ENCODE measurements around the gene PSMG2.

PSMG2 gene, protein sequence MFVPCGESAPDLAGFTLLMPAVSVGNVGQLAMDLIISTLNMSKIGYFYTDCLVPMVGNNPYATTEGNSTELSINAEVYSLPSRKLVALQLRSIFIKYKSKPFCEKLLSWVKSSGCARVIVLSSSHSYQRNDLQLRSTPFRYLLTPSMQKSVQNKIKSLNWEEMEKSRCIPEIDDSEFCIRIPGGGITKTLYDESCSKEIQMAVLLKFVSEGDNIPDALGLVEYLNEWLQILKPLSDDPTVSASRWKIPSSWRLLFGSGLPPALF

DNA sequence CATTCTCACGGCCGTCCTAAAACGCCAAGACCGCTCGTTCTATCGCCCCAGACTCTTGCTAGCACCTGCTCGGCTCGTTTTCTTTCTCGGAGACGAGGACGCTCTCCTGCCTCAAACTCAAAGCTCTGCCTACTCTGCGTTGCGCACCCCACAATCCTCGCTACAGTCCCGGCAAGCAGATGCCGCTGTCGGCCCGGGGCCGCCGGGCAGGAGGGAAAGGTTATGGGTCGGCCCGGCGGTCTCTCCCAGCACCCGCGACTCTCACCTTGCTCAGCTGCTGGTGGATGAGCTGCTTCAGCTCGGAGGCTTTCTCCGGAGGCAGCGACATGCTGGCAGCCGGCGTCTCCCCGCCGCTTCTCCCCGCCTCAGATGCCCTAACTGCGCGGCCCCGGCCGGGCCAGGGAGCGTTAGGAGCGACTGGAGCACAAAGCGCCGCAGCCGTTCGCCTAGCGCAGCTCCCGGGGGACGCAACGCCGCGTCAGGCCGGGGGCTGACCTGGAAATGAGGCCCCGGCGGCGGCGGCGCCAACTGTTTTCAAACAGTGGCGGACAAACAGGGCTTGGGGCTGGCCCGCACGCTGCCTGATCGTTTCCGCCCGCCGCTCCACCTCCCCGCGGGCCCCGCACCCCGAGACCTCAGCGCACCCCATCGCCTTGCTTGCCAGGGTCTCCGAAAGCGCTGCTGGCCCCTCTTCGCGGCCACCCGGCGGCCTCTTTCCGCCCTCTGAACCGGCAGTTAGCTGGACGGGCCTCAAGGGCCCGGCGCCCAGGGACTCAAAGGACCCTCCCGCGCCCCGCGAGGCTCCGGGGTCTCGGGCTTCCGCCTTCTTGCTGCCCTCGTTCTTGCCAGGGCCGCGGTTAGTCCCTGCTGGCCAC is at the start of gene PSMG2, which contains the start of gene CEP76:
PSMG2 (plus strand) TSS at position 822 of the 875 bp plus-strand sequence. CDS start 66 bp downstream, outside the sequence.
CEP76 (minus strand) TSS at position 503 of the 875 bp plus-strand sequence; CDS start at position 328, 175 bp downstream.
- DNase-seq (ENCODE audit: low read depth) = peak; percentile 79

DNA sequence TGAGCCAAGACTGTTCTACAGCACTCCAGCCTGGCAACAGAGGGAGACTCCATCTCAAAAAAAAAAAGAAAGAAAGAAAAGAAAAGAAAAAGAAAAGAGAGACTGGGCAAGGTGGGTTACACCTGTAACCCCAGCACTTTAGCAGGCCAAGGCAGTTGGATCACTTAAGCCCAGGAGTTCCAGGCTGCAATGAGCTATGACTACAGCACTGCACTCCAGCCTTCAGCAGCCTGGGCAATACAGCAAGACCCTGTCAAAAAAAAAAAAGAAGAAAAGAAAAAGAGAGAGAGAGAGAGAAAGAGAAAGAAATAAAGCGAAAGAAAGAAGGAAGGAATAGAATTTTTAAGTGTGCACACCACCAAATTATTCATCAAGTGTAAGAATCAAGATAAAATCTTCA is 47.9 kb upstream of the PSMG2 start:
- no peak for DNase-seq (ENCODE audit: low read depth)

DNA sequence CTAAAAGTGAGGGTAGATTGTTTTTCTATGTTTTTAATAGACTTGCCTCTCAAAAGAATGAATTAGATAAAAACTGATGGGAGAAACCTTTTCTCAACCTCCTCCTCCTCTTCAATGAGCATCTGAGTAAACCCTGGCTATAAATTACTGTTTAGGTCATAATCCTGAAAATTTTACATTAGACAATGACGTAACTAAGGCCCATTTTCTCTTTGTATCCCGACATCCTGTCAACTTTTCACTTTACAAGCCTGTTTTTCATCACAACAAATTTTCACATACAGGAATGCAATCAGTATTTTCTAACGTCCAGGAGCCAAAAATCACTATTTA is 46.3 kb upstream of the PSMG2 start:
- no peak for DNase-seq (ENCODE audit: low read depth)

DNA sequence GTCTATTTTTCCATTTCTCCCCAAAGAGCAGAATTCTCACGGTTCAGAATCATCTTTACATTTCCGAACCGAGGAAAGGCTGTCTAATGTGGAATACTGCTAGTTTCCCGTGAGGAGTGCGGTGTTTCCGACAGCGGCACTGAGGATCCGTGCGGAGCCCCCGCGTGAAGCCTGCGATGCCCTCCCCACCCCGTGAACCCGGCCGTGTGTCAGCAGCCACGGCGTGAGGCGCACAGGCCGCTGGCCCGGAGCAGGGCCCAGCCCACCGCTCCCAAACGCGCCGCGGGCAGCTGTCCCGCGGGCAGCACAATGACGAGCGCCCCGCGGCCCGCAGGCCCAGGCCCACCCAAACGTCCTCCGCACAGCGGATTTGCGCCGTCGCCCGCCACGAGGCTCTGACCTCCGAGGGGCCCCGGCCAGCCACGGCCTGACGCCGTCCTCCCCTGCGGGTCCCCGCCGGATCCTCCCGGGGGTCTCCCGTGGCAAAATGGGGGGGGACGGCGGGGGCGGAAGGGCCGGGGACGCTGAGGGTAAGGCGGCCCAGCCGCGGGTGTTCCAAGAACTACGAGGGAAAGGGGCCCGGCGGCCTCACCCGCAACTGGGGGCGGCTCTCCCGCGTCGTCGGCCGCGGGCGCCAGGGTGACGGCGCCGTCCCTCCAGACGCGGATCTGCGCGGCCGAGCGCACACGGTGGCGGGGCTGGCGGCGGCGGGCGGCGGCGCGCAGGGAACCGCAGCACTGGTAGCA is 45.7 kb upstream of the PSMG2 start:
- peak; percentile 24 for DNase-seq (ENCODE audit: low read depth)

DNA sequence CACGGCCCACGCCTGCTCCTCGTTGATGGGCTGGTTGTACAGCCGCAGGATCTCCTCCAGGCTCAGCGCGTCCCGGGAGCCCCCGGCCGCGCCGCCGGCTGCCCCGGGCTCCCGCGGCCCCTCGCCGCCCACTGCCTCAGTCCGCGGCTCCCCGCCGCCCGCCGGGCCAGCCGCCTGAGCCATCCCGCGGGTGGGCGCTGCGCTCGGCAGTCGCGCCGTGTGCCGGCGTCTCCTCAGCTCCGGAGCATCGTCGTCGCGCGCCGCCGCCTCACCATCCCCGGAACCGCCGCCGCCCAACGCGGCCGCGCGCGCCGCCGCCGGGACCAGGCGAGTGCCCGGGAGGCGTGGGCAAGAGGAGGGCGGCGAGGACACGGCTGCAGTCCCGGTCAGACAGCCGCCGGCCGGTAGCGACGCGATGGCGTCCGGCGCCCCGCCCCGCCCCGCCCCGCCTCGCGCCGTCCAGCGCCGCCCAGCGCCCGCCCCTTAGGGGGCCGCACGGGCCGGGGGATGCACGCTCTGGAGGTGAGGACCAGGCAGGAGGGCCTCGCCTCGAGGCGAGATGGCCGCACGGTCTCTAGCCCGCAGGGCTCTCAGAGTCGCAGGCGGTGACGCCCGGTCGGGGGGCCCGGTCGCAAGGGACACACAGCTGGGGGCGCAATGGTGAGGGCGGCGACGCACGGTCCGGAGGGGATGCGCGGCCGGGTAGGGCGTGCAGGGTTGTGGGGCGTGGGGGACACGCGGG is 45.0 kb upstream of the PSMG2 start, which contains the start of gene SPIRE1:
SPIRE1 (minus strand) TSS at position 424 of the 742 bp plus-strand sequence; CDS start at position 183, 241 bp downstream.
- peak; percentile 48 for DNase-seq (ENCODE audit: low read depth)

DNA sequence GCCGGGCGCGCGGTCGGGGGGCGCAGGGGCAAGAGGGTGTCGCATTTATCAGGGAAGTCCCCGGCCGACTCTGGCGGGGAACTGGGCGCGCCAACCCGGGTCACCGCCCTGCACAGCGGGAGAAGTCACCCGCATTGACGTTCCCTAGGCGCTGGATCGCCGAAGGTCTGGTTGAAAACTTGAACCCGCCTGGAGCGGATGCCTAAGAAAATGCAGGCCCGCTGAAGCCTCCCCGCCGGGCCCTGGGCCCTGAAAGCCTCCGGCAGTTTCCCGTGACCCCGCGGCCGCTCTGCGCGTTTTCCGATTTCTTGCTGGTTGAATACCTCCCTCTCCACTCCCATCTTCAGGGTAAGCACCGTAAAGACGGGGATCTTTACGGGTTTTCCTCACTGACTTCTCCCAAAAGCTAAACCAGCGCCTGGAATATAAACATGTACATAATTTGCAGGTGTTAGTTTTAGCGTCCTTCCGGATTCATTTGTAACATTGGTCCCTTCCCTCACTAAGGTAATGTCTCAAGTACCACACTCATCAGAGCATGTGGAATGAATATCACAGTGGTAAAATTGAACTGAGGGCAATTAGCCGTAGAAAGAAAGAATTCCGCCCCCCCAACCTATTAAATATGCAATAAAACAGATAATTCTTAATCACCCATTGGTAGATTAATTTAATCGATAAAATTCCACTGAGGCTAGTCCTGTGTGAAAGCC is 44.3 kb upstream of the PSMG2 start:
- no peak for DNase-seq (ENCODE audit: low read depth)

DNA sequence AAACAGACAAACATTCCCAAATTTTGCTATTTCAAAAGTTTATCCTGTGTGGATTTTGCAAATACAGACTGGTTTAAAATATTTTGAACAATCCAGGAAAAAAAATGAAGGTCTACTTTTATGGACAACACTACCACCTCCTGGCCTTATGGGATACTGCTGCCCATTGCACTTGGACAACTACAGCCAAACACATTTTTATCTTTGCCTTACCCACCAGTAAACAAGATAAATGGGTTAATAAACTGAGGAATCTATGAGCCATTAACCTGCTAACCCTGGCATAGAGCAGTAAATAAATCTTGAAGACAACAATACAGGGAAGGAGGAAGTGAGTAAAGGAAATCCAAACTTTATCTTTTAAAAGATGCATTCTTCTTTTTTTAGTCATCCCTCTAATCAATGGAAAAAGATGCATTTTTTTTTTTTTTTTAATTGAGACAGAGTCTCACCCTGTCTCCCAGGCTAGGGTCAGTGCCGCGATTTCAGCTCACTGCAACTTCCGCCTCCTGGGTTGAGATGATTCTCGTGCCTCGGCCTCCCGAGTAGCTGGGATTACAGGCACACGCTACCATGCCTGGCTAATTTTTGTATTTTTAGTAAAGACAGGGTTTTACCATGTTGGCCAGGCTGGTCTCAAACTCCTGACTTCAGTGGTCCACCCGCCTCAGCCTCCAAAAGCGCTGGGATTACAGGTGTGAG is 42.8 kb upstream of the PSMG2 start:
- DNase-seq (ENCODE audit: low read depth) = peak; percentile 53

DNA sequence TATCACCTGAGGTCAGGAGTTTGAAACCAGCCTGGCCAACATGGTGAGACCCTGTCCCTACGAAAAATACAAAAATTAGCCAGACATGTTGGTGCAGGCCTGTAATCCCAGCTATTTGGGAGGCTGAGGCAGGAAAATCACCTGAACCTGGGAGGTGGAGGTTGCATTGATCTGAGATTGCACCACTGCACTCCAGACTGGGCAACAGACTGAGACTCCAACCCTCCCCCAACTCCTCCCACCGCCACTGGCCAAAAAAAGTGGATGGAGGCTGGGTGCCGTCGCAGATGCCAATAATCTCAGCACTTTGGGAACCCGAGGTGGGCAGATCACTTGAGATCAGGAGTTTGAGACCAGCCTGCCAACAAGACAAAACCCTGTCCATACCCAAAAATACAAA is 34.8 kb upstream of the PSMG2 start:
- no peak for DNase-seq (ENCODE audit: low read depth)

DNA sequence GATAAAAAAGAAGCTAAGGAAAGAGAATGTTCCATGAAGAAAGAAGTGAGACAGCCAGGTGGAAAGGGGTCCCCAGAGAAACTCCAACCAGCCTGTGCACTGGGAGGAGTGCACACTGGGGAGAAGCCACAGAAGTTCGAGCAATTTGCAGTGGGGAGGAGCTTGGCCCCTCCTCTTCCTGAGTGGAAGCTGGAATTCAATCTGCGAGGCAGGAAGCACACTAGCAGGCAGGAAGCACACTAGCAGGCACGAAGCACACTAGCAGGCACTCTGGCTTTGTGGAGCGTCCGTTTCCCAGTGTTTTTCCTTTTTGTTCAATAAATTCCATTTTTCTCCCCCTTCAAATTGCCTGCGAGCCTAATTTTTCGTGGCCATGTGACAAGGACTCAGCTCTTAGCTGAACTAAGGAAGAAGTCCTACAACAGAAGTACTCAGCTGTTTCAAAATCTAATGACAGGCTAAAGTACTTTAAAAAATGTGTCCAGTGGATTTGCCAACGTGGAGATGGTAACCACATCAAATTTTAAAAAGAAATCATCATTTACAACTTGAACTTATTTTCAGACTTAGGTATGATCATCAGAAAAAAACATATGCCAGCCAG is 23.6 kb upstream of the PSMG2 start:
- no peak for DNase-seq (ENCODE audit: low read depth)

DNA sequence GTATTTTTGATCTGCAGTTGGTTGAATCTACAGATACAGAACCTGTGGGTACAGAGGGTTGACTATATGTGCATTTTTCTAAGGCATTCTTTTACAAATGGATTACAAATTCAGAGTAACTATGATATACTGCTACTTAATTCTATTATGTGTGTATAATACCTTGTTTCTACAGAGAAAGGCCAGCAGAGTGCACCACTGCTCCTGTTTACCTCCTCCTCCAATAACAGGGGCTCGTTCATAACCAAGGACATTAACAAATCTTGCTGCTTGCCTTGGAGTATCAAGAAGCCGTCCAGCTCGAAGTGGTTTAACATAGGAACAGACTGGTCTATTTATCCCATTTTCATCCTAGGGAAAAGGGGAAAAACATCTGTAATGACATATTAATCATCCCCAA is 16.7 kb upstream of the PSMG2 start:
- DNase-seq (ENCODE audit: low read depth) = no peak

DNA sequence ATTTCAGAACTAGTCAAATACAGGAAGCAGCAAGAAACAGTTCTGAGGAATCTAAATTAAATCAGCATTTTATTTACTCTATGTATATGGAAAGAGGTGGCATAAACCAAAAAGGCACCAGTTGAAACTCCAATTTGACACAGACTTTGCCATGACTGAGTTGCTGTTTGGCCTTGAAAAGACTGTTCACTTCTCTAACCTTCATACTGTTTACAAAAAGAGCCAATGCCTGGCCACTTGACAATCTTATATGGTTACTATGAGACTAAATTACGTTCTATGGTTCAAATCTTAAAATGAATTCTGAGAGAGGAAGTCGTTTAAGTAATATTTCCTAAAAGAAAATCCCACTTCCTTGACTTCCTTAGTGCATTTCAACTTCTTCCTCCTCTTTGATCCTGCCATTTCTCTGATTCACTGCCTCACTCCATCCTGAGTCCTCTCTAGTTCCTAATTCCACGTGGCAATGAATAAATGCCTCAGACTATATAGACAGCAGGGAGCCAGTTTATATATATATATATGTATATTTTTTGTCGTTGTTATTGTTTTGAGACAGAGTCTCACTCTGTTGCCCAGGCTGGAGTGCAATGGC is 13.5 kb upstream of the PSMG2 start:
- DNase-seq (ENCODE audit: low read depth) = no peak

DNA sequence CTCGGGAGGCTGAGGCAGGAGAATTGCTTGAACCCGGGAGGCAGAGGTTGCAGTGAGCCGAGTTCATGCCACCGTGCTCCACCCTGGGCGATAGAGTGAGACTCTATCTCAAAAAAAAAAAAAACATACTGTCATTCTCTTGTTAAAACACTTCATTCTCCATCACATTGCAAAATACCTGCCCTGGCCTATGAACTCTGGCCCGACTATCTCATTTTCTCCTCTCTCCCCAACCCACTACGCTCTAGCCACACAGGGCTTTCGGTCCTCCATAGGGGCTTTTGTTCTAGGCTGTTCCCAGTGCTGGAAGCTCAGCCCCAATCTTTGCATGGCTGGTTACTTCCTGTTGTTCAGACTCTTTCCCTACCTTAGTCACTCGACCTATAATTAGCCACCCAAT is 10.6 kb upstream of the PSMG2 start:
- no peak for DNase-seq (ENCODE audit: low read depth)

DNA sequence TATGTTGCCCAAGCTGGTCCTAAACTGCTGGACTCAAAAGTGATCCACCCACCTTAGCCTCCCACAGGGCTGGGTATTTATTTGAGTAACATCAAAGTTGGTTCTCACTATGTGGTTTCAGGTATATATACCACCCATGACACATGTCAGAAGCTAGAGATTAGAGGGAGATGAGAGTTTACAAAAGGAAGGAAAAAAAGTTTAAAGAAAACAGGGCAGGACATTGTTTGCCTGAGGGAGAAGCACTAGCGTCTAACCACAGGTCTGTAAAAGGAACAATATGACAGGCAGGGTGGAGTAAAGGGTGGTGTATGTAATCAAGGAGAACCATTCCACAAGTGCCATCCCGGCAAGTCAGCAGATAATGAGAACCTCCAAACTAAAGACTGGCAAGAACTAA is 8.8 kb upstream of the PSMG2 start:
- DNase-seq (ENCODE audit: low read depth) = no peak

DNA sequence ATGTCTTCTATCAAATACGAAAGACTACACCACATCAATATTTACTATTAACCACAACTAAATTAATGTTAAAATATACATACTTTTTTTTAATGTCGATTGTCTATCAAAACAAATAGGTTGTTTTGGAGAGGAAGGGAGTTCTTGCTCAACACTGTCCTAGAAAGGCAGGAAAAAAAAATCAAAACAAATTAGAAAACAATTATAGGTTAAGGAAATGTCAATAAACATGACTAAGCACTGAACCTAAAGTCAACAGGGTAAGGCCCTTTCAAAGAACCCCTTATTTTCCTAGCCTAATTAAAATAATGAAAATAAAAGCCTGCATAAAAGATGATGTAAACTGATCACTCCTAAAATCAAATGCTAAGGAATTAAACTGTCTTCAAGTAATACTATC is 3.1 kb upstream of the PSMG2 start:
- DNase-seq (ENCODE audit: low read depth) = no peak

DNA sequence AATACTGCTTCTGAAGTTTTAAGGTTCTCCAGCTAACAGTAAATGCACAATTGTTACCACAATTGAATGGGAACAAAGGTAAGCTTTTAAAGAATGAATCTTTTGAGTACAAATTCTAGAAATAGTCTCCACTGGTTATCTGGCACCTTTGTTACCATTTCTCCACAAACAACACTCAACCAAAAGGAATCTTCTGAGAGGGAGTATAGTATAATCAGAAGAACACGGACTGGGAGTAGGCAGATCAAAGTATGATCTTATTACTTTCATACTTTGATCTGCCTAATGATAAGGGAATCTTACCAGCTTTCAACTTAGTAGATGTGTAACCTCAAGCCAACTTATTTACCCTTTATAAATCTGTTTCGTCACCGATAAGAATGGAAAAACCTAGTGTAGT is 1.7 kb upstream of the PSMG2 start:
- DNase-seq (ENCODE audit: low read depth) = no peak

DNA sequence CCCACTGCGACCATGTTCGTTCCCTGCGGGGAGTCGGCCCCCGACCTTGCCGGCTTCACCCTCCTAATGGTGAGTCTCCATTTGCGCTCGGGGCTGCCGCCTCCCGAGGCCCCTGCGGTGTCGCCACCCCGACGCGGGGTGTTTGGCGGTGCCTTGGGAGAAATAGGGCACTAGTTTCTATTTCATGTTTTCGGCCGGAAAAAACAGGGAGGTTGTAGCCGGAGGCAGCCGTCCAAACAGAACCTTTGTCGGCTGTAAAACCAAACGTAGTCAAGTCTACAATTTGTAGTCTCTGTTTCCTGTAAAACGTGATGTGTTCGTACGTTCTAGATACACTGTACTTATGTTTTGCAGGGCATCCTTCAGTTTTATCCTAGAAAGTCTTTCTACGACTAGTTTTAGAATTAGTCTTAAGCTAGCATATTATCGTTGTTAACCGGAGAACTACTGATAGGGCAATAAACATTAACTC is 290 bp downstream of the PSMG2 start:
- no peak for DNase-seq (ENCODE audit: low read depth)

DNA sequence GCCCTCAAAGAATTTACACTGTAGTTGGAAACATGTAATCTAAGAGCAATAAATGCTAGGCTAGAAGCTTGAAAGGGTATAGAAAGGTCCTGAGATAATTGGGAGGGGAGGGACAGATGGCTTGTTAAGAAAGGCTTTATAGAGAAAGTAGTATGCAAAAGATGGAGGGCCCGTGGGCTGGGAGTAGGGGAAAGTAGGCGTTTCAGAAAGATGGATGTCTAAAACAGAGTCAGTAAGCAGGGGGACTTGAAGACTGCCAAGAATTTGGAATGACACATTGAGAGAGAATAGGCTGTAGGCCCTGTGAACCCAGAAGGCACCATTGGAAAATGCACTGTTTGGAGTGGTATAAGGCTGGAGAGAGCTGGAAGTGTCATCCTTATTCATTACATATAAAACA is 822 bp downstream of the PSMG2 start:
- no peak for DNase-seq (ENCODE audit: low read depth)

DNA sequence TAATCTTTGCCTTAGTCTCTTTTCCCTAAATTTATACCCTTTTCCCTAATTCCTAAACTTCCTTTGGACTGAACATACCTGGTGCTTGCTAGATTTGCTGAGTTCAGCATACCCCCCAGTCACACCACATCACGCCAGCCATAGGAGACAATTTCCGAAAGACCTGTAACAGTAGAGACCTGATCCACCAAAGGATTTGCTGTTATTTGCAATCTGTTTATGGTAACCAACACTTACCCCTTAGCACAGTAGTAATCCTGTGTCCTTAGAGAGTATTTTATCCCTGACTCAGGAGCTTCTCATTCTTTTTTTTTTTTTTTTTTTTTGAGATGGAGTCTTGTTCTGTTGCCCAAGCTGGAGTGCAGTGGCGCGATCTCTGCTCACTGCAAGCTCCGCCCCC is 8.6 kb downstream of the PSMG2 start:
- DNase-seq (ENCODE audit: low read depth) = no peak

DNA sequence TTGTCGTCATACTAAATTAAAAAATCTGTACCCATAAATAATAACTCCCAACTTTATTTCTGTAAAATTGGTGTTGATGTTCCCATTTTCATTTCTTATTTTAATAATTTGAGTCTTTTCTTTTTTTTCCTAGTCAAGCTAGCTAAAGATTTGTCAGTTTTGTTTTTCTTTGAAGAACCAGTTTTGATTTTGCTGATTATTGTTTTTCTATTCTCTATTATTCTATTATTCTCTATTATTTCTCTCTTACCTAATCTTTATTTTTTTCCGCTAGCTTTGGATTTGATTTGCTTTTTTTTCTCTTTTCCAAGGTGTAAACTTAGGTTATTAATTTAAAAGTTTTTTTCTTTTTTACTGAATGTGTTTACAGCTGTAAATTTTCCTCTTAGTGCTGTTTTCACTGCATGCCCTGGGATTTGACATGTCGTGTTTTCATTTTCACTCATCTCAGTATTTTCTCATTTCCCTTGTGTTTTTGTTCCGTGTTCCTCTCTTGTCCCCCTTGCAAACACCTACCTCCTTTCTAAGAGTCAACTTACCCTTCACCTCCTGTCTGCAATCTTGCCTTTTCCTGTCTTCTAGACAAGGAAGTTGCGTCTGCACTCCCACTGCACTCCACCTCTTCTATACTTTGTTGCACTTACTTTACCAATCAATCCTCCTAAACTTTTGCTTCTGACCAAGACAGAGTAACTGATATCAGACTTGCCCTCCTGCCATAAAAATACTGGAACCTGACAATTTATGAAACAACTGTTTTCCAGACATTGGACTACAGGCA is 18.8 kb downstream of the PSMG2 start:
- no peak for DNase-seq (ENCODE audit: low read depth)

Measured in GM04504 (cell line).